GM21528 (cell line): ENCODE results near the gene STX10.

Experiments
- ATAC-seq: cut with Tn5 transposase; IDR thresholded peaks from one replicate; pipeline ENCODE4 v1.9.1; 2021; ENCODE audit warnings: mild to moderate bottlenecking, moderate library complexity; ENCODE audit not compliant: unreplicated experiment, low FRiP score

STX10 gene

DNA sequence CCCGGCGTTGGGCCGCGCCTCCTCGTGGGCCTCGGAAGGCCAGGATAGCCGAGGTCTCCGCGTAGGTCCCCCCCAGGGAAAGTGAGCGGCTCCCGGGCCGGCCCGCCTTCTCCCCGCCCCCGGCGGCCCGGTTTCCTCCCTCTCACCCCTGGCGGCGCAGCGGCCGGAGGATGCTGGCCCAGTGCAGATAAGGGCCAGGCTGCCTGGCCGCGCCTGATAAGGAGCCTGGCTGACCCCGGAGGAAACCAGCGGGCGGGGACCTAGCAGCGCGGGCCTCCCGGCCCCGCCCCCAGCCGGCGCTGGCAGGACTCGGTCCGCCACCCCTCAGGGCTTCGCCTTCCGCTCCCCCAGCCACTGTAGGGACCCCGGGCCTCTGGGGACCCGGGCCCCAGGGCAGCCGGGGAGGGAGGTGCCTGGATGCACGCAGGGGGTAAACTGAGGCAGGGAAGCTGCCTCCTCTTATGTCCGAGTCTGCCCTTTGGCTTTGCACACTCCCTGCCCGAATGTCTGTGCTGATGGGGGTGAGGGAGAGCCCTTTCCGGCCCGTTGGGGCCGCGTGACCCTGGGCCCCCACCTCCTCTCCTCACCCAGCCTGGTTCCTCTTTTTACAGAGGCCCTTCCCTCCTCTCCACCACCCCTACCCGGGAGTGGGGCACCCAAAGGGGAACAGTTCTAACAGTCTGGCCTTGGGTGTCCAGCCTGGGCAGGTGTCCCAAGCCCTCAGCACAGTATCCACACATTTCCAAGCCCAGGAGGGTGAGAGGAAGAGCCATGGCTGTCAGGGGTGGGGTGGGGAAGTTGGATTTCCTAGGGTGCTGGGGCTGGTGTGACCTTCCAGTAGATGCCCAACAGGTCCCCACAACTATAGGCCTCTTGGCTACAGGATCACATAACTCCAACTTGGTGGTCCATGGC, 47.3 kb downstream of the STX10 start, which contains the start of gene LYL1:
TSS of gene LYL1 (minus strand) at position 193 of the 915 bp plus-strand sequence. CDS start 1,687 bp downstream, outside the sequence.
- ATAC-seq, result peak; percentile 45

GRCh38 chr19:13102416-13102665, 47.8 kb downstream of the STX10 start:
- ATAC-seq, result peak; percentile 8

DNA sequence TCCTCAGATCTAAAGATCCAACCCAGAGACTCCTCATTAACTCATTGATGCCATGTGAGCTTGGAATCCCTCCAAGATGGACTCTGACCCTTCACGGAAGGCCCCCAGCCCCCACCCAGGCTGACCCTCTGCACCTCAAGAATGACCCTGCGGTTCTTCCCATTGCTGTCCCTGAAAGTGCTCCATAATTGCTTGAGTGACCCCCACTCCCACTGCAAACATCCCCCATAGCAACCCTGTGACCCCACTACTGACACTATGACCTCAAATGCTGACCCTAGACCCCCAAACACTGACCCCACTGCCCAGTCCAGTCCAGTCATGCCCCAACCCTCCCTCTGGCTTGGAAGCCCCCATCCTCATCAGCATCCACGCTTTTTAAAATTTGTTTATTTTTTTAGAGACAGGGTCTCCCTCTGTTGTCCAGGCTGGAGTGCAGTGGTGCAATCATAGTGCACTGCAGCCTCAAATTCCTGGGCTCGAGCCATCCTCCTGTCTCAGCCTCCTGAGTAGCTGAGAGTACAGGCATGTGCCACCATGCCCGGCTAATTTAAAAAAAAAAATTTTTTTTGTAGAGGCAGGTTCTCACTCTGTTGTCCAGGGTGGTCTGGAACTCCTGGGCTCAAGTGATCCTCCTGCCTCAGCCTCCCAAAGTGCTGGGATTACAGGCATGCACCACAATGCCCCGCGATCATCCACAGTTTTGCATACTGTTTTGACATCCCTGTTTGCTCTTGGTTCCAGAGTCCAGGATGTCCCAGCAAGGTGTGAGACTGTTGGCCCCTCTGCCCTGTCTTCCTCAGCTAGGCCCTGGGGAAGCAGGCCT, 48.4 kb downstream of the STX10 start:
- ATAC-seq, result no peak

GRCh38 chr19:13100841-13101589, 49.2 kb downstream of the STX10 start:
- ATAC-seq, result no peak

GRCh38 chr19:13100031-13100588, 50.1 kb downstream of the STX10 start:
- no peak for ATAC-seq

DNA sequence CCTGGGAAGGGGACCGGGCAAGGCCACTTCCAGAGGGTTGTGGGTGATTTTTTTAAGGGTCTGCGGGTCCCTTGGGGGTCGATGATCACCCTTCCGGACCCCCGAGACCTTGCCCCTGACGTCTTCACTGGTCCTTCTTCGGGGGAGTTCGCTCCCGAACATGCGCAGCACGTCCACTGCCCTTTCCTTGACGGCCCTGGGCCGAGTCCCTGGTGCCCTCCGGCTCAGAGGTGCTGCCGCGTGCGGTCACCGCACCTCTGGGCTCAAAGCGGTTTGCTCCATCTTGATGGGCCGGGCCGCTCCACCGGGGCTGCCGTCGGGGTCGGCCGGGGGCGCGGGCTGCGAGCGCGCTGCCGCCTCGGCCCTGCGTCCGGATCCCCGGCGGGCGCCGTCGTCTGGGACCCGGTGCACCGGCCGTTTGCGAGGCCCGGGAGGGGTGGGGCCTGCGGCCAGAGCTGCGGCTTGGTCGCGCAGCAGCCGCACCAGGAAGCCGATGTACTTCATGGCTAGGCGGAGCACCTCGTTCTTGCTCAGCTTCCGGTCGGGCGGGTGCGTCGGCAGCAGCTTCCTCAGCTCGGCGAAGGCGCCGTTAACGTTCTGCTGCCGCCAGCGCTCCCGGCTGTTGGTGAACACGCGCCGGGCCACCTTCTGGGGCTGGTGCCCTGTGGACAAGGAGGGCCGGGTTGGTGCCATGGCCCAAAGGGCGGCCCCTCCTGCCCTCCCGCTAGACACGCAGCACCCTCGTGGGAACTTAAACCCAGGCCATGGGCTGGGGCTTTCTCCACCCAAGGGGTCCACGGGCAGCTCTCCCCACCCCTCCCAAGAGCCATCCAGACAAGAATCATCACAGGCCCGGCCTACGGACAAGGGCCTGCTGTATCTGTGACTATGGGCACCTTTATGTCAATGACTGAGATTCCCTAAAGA, 50.8 kb downstream of the STX10 start:
- ATAC-seq, result no peak

DNA sequence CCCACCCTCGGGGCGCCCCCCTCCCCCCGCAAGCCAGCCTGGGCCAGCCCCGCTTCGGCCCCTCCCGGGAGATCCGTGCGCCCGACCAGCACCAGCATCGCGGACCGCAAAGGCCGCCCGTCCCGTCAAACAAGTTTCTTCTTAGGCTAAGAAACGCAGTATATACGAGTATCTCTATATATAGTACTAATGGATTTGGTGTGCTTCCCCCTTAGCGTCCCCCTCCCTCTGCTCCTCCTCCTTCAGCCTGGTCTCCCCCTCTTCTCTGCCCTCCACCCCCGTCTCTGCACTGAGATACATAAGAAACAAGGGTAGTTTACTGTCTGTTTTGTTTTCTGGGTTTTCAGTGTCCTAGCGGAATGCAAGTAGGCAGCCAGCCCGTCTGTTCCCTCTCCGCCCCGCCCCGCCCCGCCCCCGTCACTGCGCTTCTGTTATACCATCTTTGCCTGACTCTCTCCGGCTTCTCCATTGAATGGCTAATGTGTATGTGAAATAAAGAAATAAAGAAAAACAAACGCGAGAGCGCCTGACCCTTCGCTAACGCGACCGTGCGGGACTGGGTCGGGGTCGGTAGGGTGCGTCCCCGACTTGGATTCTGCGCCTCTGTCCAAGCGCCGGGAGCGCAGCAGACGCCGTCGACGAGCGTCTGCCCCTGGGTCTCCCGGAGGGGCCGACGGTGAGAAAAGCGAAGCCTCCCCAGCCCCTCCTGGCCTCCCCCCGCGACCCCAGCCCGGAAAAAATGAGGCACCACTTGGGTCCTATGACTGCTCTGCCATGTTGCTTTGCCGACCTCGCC, 51.7 kb downstream of the STX10 start:
- no peak for ATAC-seq

DNA sequence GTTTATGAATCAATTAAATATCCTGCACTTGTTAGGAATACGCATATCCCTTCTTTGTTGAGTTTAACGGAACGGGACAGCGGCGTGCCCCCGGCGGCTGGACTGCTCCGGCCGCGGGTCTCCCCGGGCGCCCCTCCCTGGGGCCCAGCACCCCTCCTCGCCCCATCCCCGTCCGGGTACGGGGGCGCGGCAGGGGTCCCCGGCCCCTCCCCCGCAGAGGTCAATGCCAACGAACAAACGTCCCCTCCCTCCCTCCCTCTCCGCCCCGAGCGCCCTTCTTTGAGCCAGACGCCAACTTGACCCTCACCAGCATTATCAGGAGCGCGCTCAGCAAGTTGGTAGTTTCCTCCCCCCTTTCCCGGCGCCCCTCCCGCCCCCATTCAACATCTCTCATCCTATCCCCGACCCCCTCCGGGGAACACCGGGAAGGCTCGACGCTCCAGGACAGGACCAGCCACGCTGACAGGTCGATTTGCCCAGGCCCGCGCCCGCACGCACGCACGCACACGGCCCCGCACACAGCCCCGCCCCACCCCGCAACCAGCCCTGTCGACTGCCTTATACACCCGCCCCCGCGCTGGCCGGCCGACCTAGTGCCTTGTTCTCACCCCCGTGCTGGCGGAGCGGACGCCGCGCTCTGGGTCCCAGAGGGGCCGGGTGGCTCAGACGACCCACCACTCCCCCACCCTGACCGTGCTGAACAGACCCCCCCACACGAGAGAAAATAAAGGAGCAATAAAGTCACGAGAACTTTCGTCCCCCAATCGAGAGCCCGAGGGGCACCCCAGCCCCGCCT, 52.5 kb downstream of the STX10 start:
- no peak for ATAC-seq

DNA sequence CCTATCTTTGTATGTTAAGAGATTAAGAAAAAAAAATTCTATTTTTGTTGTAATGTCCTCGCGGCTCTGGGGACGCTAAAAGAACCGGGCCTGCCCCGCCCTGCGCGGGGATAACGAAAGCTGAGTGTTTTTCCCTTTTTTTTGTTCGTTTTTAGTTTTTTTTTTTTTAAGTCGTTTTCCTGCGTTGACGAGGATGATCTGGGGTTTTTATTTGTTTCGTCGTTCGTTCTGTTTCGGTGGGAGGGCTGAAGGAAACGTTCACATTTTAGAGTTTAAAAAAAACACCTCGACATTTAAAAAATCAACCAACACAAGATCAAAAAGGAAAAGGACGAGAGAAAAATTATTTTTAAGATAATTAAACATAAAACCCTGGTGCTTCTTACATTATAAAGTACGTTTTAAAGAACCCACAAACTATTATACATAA, 53.1 kb downstream of the STX10 start:
- no peak for ATAC-seq

GRCh38 chr19:13095934-13096927, 53.9 kb downstream of the STX10 start:
- no peak for ATAC-seq

DNA sequence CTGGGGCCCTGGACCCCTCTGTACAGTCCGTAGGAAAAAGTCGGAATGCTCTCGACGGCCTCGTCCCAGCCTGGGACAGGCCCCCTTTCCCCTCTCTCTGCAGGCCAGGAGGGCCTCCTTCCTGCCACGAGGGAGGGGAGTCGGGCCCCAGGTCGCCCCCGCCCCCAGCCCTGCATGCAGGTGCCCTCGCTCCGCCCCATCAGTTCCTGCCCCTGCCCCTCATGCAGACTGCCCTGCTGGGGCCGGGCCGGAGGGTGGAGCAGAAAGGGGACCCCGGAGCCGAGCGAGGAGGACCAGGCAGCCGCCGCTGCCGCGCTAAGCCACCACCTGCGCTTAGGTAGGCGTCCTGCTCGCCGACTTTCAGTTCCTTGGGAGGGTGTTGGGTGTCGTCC, 54.8 kb downstream of the STX10 start:
- ATAC-seq, result no peak

DNA sequence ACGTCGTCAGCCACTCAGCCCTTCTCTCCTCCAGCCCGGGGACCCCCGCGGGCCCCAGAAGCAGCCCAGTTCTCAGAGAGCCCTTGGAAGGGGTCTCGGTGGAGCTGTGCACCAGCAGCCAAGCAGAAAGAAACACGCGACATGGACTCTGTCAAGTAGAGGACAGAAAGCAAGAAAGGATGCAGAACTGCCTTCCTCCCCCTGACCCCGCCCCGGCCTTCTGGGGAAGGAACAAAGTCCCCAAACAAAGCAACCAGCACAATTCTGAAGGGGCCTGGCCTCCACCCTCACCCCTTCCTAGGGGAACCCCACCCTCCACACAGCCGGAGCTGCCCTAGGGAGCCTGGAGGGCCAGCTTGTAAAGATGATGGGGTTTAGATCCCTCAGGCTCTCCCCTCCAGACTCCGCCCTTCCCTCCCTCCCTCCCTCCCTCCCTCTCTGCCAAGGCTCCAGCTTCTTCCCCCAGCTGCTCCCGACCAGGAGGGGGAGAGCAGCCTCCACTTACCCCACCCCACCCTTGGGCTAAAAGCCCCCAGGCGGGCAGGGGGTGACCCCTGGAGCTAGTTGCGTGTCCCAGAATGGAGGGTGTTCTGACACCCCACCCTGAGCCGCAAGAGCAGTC, 55.3 kb downstream of the STX10 start:
- ATAC-seq, result no peak

- ATAC-seq, result no peak
Observed at GRCh38 chr19:13094106-13094504, 56.1 kb downstream of the STX10 start.
